GM21786 (cell line): Measurements from ENCODE around the gene LRP4.
"Not testable (repeated sequence)": the region's sequence is repeated elsewhere in the genome, so short reads cannot be mapped to it uniquely, and the experiment has no call there.

ENCODE experiments used
- ATAC-seq: cut with Tn5 transposase; IDR thresholded peaks from one replicate; pipeline ENCODE4 v1.9.1; 2021; ENCODE audit not compliant: unreplicated experiment

LRP4 gene

GRCh38 chr11:46928701-46929100 is 10.4 kb upstream of the LRP4 start:
- ATAC-seq: not testable (repeated sequence)

GRCh38 chr11:46927928-46928327 is 9.6 kb upstream of the LRP4 start:
- not testable (repeated sequence) for ATAC-seq

- ATAC-seq: no peak
Measured at GRCh38 chr11:46920755-46921154, 2.4 kb upstream of the LRP4 start.

GRCh38 chr11:46918788-46919513 is 601 bp upstream of the LRP4 start:
- no peak for ATAC-seq

- no peak for ATAC-seq
Measured at GRCh38 chr11:46917762-46918082, 628 bp downstream of the LRP4 start.

- no peak for ATAC-seq
Measured at GRCh38 chr11:46917109-46917761, 1.1 kb downstream of the LRP4 start.

GRCh38 chr11:46916286-46917108 is 1.9 kb downstream of the LRP4 start:
- no peak for ATAC-seq

- no peak for ATAC-seq
Measured at GRCh38 chr11:46914910-46915309, 3.4 kb downstream of the LRP4 start.

- no peak for ATAC-seq
Measured at GRCh38 chr11:46914363-46914762, 4.0 kb downstream of the LRP4 start.

- no peak for ATAC-seq
Measured at GRCh38 chr11:46913484-46913883, 4.9 kb downstream of the LRP4 start.

GRCh38 chr11:46912526-46913150 is 5.7 kb downstream of the LRP4 start:
- ATAC-seq: no peak

- ATAC-seq: no peak
Measured at GRCh38 chr11:46907606-46908005, 10.7 kb downstream of the LRP4 start.

- no peak for ATAC-seq
Measured at GRCh38 chr11:46906609-46907041, 11.7 kb downstream of the LRP4 start.

- ATAC-seq: no peak
Measured at GRCh38 chr11:46905806-46906205, 12.5 kb downstream of the LRP4 start.

- no peak for ATAC-seq
Measured at GRCh38 chr11:46903846-46904245, 14.5 kb downstream of the LRP4 start.

- no peak for ATAC-seq
Measured at GRCh38 chr11:46902694-46903093, 15.7 kb downstream of the LRP4 start.

GRCh38 chr11:46901156-46901555 is 17.2 kb downstream of the LRP4 start:
- no peak for ATAC-seq

- ATAC-seq: no peak
Measured at GRCh38 chr11:46900091-46900746, 18.1 kb downstream of the LRP4 start.

- ATAC-seq: no peak
Measured at GRCh38 chr11:46899501-46900025, 18.8 kb downstream of the LRP4 start.

GRCh38 chr11:46898396-46899095 is 19.8 kb downstream of the LRP4 start:
- no peak for ATAC-seq
